Liver (tissue), 9 donors: ENCODE measurements around the gene HIPK1. TPM values are rescaled to one million over a fixed set of nuclear protein-coding genes. Genes with fewer than 3 reads are reported as not detected.

Source experiments
- DNase-seq: peaks from one replicate; pipeline ENCODE4 v3.0.0-alpha.2; 2017; ENCODE audit warnings: low spot score
- H3K27ac ChIP-seq, 2 donors: one replicate each; pipeline ENCODE4 v1.7.0; 2013; ENCODE audit warnings: inconsistent platforms in 2 of 2, low read length in 2 of 2, control low read depth in 1 of 2, low read depth in 1 of 2, mild to moderate bottlenecking in 1 of 2
- H3K27me3 ChIP-seq, 4 donors: one replicate each; pipeline versions ENCODE4 v1.6.1 to v1.7.0; 2013; ENCODE audit warnings: low read length in 3 of 4, inconsistent platforms in 1 of 4, mild to moderate bottlenecking in 1 of 4, moderate library complexity in 1 of 4; ENCODE audit not compliant: control insufficient read depth in 4 of 4, insufficient read depth in 4 of 4
- H3K36me3 ChIP-seq, 4 donors: one replicate each; pipeline versions ENCODE4 v1.6.1 to v1.7.0; 2013; ENCODE audit warnings: low read length in 3 of 4, mild to moderate bottlenecking in 3 of 4, low read depth in 1 of 4, moderate library complexity in 1 of 4; ENCODE audit not compliant: control insufficient read depth in 4 of 4, insufficient read depth in 3 of 4
- H3K4me1 ChIP-seq, 4 donors: one replicate each; pipeline versions ENCODE4 v1.6.1 to v1.7.0; 2013; ENCODE audit warnings: low read length in 3 of 4, mild to moderate bottlenecking in 3 of 4, moderate library complexity in 1 of 4; ENCODE audit not compliant: control insufficient read depth in 4 of 4, insufficient read depth in 4 of 4
- H3K4me3 ChIP-seq, 3 donors: one replicate each; pipeline versions ENCODE4 v1.6.1 to v1.7.0; 2013; ENCODE audit warnings: low read length in 3 of 3, control low read depth in 1 of 3, low read depth in 1 of 3, mild to moderate bottlenecking in 1 of 3
- H3K9ac ChIP-seq, 2 donors: one replicate each; pipeline ENCODE4 v1.7.0; 2013; ENCODE audit warnings: low read length in 2 of 2, mild to moderate bottlenecking in 2 of 2, moderate library complexity in 2 of 2, control low read depth in 1 of 2, low read depth in 1 of 2
- H3K9me3 ChIP-seq, 4 donors: one replicate each; pipeline versions ENCODE4 v1.6.1 to v1.7.0; 2013; ENCODE audit warnings: low read length in 3 of 4; ENCODE audit not compliant: control insufficient read depth in 4 of 4
- EGR1 ChIP-seq, 2 donors: IDR thresholded peaks; 2 replicates each; pipeline ENCODE4 v1.6.1; 2016 to 2018; ENCODE audit warnings: antibody characterized with exemption in 2 of 2, low read depth in 2 of 2
- FOXA1 ChIP-seq: IDR thresholded peaks from 2 replicates; pipeline ENCODE4 v1.6.1; 2016; ENCODE audit warnings: antibody characterized with exemption
- FOXA2 ChIP-seq: IDR thresholded peaks from 2 replicates; pipeline ENCODE4 v1.6.1; 2016; ENCODE audit warnings: antibody characterized with exemption
- GABPA ChIP-seq, 2 donors: IDR thresholded peaks in 1 of 2; conservative IDR thresholded peaks in 1 of 2; 2 replicates each; pipeline ENCODE4 v1.6.1; 2016; ENCODE audit warnings: antibody characterized with exemption in 2 of 2, mild to moderate bottlenecking in 1 of 2, moderate library complexity in 1 of 2
- HNF4A ChIP-seq, 2 donors: conservative IDR thresholded peaks; 2 replicates each; pipeline ENCODE4 v1.6.1; 2016; ENCODE audit warnings: antibody characterized with exemption in 2 of 2, mild to moderate bottlenecking in 2 of 2
- HNF4G ChIP-seq: IDR thresholded peaks from 2 replicates; pipeline ENCODE4 v1.6.1; 2016; ENCODE audit warnings: antibody characterized with exemption
- JUND ChIP-seq, 2 donors: IDR thresholded peaks; 2 replicates each; pipeline ENCODE4 v1.6.1; 2016; ENCODE audit warnings: antibody characterized with exemption in 2 of 2
- NR2F2 ChIP-seq: IDR thresholded peaks from 2 replicates; pipeline ENCODE4 v1.6.1; 2016; ENCODE audit warnings: antibody characterized with exemption
- RAD21 ChIP-seq, 2 donors: IDR thresholded peaks; 2 replicates each; pipeline ENCODE4 v1.6.1; 2016; ENCODE audit warnings: antibody characterized with exemption in 2 of 2, mild to moderate bottlenecking in 2 of 2
- RXRA ChIP-seq, 2 donors: IDR thresholded peaks; 2 replicates each; pipeline ENCODE4 v1.6.1; 2017 to 2018; ENCODE audit warnings: antibody characterized with exemption in 2 of 2, mild to moderate bottlenecking in 1 of 2
- SP1 ChIP-seq: IDR thresholded peaks from 2 replicates; pipeline ENCODE4 v1.6.1; 2018; ENCODE audit warnings: antibody characterized with exemption, mild to moderate bottlenecking
- TAF1 ChIP-seq: conservative IDR thresholded peaks from 2 replicates; pipeline ENCODE4 v1.6.1; 2016; ENCODE audit warnings: antibody characterized with exemption, mild to moderate bottlenecking
- YY1 ChIP-seq: IDR thresholded peaks from 2 replicates; pipeline ENCODE4 v1.6.1; 2016; ENCODE audit warnings: antibody characterized with exemption, mild to moderate bottlenecking
- WGBS: extraction: QIAGEN DNeasy Blood & Tissue Kit; methylation state at CpG from one replicate; pipeline ENCODE4 v1.1.7; 2013; 5-methylcytosine and 5-hydroxymethylcytosine counted together
- polyA plus RNA-seq, 2 donors: library from polyadenylated mRNA; stranded (reverse) in 1 of 2; unstranded in 1 of 2; fragments of 200-250 nt in 1 of 2; fragments of >200 nt in 1 of 2; fragmentation: Nextera tagmentation in 1 of 2; extraction: Ambion mirVana in 1 of 2; gene quantifications; one replicate each; pipeline versions ENCODE4 v1.2.1 to v1.2.3, GENCODE V29; 2013 to 2015
- total RNA-seq, 2 donors: library from RNA; depleted of rRNA; stranded (reverse); fragments of >200 nt; gene quantifications; one replicate each; pipeline ENCODE4 v1.2.3, GENCODE V29; 2014
- TF ChIP-seq, protein P1 (sequence below): IDR thresholded peaks from 2 replicates; pipeline ENCODE4 v1.6.1; 2016; ENCODE audit warnings: antibody characterized with exemption
- TF ChIP-seq, protein P2 (sequence below): fragments of 150-350 bp; IDR thresholded peaks from 2 replicates; pipeline ENCODE4 v1.5.1; 2017; ENCODE audit warnings: improper control_type of control experiment, low read depth, low read length; ENCODE audit not compliant: missing input control
- TF ChIP-seq, protein P3 (sequence below): IDR thresholded peaks from 2 replicates; pipeline ENCODE4 v1.6.1; 2016; ENCODE audit warnings: antibody characterized with exemption
- TF ChIP-seq, protein P4 (sequence below): IDR thresholded peaks from 2 replicates; pipeline ENCODE4 v1.6.1; 2016; ENCODE audit warnings: antibody characterized with exemption, mild to moderate bottlenecking
- TF ChIP-seq, protein P5 (sequence below): IDR thresholded peaks from 2 replicates; pipeline ENCODE4 v1.6.1; 2016; ENCODE audit warnings: antibody characterized with exemption
- donor health status: healthy.
- donor health status: healthy.
- donor health status: healthy.
- donor health status: healthy.
- donor health status: healthy.

Gene HIPK1
- total and polyA plus RNA-seq, 4 donors = 8.7 to 50.2 (median 15.1) TPM

DNA sequence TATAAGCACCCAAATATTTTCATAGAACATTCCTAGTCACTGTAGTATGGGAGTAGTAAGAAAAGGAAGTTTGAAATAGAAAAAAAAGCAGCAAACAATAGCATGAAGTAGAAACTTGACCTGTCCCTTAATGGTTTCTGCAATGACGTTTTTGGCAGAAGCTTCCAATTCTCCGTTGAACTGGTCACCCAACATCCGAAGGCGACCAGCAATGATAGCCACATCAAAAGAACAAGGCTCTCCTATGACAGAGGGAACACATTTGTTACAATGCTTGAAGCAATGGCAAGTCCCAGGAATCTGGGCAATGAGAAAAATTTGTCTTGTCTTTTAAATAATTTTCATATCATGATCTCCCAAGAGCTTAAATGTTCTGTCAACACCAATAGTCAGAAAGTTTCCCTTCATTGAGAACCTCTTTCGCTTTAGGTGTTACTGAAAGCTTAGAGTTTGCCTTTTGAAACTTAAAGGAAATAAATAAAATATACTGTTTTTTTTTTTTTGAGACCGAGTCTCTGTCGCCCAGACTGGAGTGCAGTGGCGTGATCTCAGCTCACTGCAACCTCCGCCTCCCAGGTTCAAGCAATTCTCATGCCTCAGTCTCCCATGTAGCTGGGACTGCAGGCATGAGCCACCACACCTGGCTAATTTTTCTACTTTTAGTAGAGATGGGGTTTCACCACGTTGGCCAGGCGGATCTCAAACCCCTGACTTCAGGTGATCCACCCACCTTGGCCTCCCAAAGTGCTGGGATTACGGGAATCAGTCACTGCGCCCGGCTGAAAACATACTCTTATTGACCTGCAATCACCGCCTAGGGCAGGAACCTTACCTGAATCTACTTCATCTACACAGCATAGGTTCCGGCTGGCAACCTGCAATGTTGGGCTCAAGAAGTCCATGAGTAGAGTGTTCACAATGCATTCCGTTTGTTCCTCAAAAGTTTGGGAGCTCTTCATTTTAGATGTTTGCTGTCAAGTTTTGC lies 42.4 kb upstream of the HIPK1 start:
- DNase-seq = no peak
- no peak overlapping the region for H3K4me3 ChIP-seq
- TF ChIP-seq EGR1 (IDR thresholded peaks at IDR 0.05; ENCODE audit: low read depth in 2 of 2) (no peak), GABPA (IDR thresholded peaks at IDR 0.05 in 1 of 2, conservative IDR thresholded peaks at IDR 0.05 in 1 of 2) (no peak), HNF4G (no peak), TAF1 (no peak), SP1 (no peak), YY1 (no peak), FOXA1 (no peak), FOXA2 (no peak), RXRA (IDR thresholded peaks at IDR 0.05) (no peak), JUND (IDR thresholded peaks at IDR 0.05) (no peak), NR2F2 (no peak), HNF4A (conservative IDR thresholded peaks at IDR 0.05) (no peak), RAD21 (IDR thresholded peaks at IDR 0.05) (no peak)
- TF ChIP-seq, protein P1, sequence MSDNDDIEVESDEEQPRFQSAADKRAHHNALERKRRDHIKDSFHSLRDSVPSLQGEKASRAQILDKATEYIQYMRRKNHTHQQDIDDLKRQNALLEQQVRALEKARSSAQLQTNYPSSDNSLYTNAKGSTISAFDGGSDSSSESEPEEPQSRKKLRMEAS = no peak
- TF ChIP-seq, protein P2, sequence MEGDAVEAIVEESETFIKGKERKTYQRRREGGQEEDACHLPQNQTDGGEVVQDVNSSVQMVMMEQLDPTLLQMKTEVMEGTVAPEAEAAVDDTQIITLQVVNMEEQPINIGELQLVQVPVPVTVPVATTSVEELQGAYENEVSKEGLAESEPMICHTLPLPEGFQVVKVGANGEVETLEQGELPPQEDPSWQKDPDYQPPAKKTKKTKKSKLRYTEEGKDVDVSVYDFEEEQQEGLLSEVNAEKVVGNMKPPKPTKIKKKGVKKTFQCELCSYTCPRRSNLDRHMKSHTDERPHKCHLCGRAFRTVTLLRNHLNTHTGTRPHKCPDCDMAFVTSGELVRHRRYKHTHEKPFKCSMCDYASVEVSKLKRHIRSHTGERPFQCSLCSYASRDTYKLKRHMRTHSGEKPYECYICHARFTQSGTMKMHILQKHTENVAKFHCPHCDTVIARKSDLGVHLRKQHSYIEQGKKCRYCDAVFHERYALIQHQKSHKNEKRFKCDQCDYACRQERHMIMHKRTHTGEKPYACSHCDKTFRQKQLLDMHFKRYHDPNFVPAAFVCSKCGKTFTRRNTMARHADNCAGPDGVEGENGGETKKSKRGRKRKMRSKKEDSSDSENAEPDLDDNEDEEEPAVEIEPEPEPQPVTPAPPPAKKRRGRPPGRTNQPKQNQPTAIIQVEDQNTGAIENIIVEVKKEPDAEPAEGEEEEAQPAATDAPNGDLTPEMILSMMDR = no peak
- TF ChIP-seq, protein P3, sequence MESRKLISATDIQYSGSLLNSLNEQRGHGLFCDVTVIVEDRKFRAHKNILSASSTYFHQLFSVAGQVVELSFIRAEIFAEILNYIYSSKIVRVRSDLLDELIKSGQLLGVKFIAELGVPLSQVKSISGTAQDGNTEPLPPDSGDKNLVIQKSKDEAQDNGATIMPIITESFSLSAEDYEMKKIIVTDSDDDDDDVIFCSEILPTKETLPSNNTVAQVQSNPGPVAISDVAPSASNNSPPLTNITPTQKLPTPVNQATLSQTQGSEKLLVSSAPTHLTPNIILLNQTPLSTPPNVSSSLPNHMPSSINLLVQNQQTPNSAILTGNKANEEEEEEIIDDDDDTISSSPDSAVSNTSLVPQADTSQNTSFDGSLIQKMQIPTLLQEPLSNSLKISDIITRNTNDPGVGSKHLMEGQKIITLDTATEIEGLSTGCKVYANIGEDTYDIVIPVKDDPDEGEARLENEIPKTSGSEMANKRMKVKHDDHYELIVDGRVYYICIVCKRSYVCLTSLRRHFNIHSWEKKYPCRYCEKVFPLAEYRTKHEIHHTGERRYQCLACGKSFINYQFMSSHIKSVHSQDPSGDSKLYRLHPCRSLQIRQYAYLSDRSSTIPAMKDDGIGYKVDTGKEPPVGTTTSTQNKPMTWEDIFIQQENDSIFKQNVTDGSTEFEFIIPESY = no peak
- TF ChIP-seq, protein P4, sequence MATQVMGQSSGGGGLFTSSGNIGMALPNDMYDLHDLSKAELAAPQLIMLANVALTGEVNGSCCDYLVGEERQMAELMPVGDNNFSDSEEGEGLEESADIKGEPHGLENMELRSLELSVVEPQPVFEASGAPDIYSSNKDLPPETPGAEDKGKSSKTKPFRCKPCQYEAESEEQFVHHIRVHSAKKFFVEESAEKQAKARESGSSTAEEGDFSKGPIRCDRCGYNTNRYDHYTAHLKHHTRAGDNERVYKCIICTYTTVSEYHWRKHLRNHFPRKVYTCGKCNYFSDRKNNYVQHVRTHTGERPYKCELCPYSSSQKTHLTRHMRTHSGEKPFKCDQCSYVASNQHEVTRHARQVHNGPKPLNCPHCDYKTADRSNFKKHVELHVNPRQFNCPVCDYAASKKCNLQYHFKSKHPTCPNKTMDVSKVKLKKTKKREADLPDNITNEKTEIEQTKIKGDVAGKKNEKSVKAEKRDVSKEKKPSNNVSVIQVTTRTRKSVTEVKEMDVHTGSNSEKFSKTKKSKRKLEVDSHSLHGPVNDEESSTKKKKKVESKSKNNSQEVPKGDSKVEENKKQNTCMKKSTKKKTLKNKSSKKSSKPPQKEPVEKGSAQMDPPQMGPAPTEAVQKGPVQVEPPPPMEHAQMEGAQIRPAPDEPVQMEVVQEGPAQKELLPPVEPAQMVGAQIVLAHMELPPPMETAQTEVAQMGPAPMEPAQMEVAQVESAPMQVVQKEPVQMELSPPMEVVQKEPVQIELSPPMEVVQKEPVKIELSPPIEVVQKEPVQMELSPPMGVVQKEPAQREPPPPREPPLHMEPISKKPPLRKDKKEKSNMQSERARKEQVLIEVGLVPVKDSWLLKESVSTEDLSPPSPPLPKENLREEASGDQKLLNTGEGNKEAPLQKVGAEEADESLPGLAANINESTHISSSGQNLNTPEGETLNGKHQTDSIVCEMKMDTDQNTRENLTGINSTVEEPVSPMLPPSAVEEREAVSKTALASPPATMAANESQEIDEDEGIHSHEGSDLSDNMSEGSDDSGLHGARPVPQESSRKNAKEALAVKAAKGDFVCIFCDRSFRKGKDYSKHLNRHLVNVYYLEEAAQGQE = no peak
- TF ChIP-seq, protein P5, sequence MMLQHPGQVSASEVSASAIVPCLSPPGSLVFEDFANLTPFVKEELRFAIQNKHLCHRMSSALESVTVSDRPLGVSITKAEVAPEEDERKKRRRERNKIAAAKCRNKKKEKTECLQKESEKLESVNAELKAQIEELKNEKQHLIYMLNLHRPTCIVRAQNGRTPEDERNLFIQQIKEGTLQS = no peak
- H3K4me1 ChIP-seq = no peaks in the 10 kb centered on the region
- H3K27me3 ChIP-seq = no peaks in the 10 kb centered on the region
- 82% methylated on average over 17 of the region's 17 CpGs for WGBS
- no peak overlapping the region for H3K9ac ChIP-seq
- H3K27ac ChIP-seq = no peak overlapping the region
- no peaks in the 10 kb centered on the region for H3K36me3 ChIP-seq
- H3K9me3 ChIP-seq = no peaks in the 10 kb centered on the region
